Measurements from ENCODE around the gene TLCD4. TPM values are rescaled to one million over a fixed set of nuclear protein-coding genes. Genes with fewer than 3 reads are reported as not detected.

TLCD4 gene
- total RNA-seq (2022; extraction: Qiagen RNA extraction): 7.5 to 13.3 TPM (median 11.2 TPM) in 5 replicates

DNA sequence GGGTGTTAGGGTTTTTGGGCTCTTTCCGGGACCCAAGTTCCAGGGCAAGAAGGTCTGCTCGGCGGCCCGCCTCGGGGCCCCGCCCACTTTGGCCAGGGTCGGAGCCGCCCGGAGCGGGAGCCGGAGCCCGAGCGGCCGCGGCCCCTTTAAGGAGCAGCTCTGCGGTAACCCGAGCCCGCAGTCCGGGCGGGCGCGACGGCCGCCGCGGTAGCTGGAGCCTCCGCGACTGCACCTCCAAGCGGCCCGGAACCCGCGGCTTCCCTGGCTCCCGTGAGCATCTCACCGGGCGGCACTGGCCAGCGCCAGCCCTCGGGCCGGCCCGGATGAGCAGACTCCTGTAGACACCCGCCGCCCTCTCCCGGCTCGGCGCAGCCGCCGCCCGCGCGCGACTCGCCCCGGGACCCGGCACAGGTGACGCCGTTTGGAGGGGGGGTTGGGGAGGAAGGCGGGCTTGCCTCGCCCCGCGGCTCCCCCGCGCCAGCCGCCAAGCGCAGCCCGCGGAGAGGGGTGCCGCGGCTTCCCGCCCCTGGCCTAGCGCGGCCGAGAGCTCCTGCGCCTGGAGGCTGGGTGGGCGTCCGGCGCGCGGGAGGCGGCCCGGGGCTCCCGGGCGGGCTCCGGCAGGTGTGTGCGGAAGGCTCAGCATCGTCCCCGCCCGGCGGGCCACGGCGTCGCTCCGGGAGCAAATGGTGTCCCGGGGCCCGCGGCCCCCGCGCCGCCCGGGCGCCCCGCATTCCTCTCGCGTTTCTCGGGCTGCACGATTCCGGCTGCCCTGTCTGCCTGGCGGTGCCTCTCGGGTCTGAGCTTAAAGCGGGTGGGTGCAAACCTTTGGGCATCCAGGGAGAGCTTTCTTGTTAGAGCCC is at the start of gene TLCD4:
TSS of gene TLCD4 (plus strand) at position 149 of the 860 bp plus-strand sequence. CDS start 26,547 bp downstream, outside the sequence.

GRCh38 chr1:95072532-95073419 is 44.4 kb upstream of the TLCD4 start, which contains the start of gene ALG14:
Gene ALG14, minus strand, starts transcription at chr1:95072951. Its CDS starts 53 bp downstream, at chr1:95072898.

Other genes starting within 250 kb of the TLCD4 start
- 50.2 to 61.8 TPM (median 51.9 TPM) in 5 replicates for gene CNN3, start 190.2 kb upstream of the TLCD4 start, total RNA-seq (2022; extraction: Qiagen RNA extraction)
- 5.1 to 6.9 TPM (median 5.9 TPM) in 5 replicates for gene ALG14, start 44.4 kb upstream of the TLCD4 start, total RNA-seq (2022; extraction: Qiagen RNA extraction)
- gene RWDD3, start 116.9 kb downstream of the TLCD4 start, total RNA-seq (2022; extraction: Qiagen RNA extraction): 9.4 to 11.2 TPM (median 9.9 TPM) in 5 replicates